Vagina (tissue), 2 donors: Measurements from ENCODE around the gene OBSCN.

Experiments
- CTCF ChIP-seq, 3 experiments: fragments of 450-650 bp in 2 of 3; fragments of 200-600 bp in 1 of 3; sonication (generic) in 1 of 3; IDR thresholded peaks; one replicate each; pipeline ENCODE4 v1.5.1; 2017 to 2019; ENCODE audit warnings: antibody characterized with exemption in 3 of 3, mild to moderate bottlenecking in 2 of 3, moderate library complexity in 2 of 3
- POLR2A ChIP-seq, 2 donors: fragments of 450-650 bp; IDR thresholded peaks; one replicate each; pipeline ENCODE4 v1.6.1; 2017; ENCODE audit warnings: antibody characterized with exemption in 2 of 2, mild to moderate bottlenecking in 2 of 2, moderate library complexity in 2 of 2

- no peak for TF ChIP-seq POLR2A (IDR thresholded peaks at IDR 0.05)
- no peak for TF ChIP-seq CTCF (IDR thresholded peaks at IDR 0.05)
Measured at GRCh38 chr1:228162286-228163006, 45.4 kb upstream of the OBSCN start.
